Measurements from ENCODE around the gene IFT88.

- no peak for TF ChIP-seq POLR2A (IDR thresholded peaks at IDR 0.05; ENCODE audit: extremely low read depth, insufficient read length)
- TF ChIP-seq CTCF (IDR thresholded peaks at IDR 0.05; ENCODE audit: low read depth, low read length): no peak
Observed at GRCh38 chr13:20561741-20562140, 5.2 kb upstream of the IFT88 start.

Measured in NB4 (cell line).